HCT116 (cell line): ENCODE measurements around the gene CHSY1. TPM values are rescaled to one million over a fixed set of nuclear protein-coding genes. Genes with fewer than 3 reads are reported as not detected.
A peak's percentile ranks its signal among the peaks of the same experiment; 100 is the strongest.

Experiments used
- ATAC-seq: fragments of 200-7000 bp; cut with Tn5 transposase; 2 replicates; pipeline ENCODE4 v1.9.1; 2020; ENCODE audit warnings: mild to moderate bottlenecking, moderate library complexity
- BruUV-seq: library from RNA; stranded (reverse); fragments of 400-500 nt; replicated peaks from 2 replicates; lab custom pipeline; 2021; lab: Mats Ljungman, UMichigan
- CTCF ChIA-PET: fragments of 300-600 bp; sonication (Branson Sonifier 250); formaldehyde crosslinking; loops from one replicate; lab custom pipeline; 2021; ENCODE audit warnings: antibody characterized with exemption; lab: Charles Lee
- POLR2A ChIA-PET: fragments of 300-600, 350-600 bp; sonication (Branson Sonifier 250); formaldehyde crosslinking; loops from one replicate; lab custom pipeline; 2021; ENCODE audit warnings: antibody characterized with exemption; lab: Charles Lee
- RAD21 ChIA-PET, 2 experiments: fragments of 300-600 bp; sonication (Branson Sonifier 250); formaldehyde crosslinking; loops; one replicate each; lab custom pipeline; 2023; ENCODE audit warnings: low total read pairs in 2 of 2; ENCODE audit not compliant: uncharacterized antibody in 2 of 2, unreplicated experiment in 2 of 2, low non-redundant PET in 1 of 2; lab: Charles Lee
- DNase-seq: peaks from one replicate; pipeline ENCODE4 v3.0.0-alpha.2; 2010; ENCODE audit warnings: low read depth, low spot score
- H2AFZ ChIP-seq: fragments of 200-600 bp; shearing (Covaris generic), sonication (generic); 2 replicates; pipeline ENCODE4 v1.6.1; 2017; ENCODE audit warnings: low read depth, mixed run types, mixed read lengths, antibody characterized with exemption, low read length; ENCODE audit not compliant: poor library complexity, severe bottlenecking
- H3K27ac ChIP-seq: 2 replicates; pipeline ENCODE4 v1.5.1; 2012; ENCODE audit warnings: low read depth, low read length
- H3K27me3 ChIP-seq: fragments of 200-600 bp; sonication (generic); 2 replicates; pipeline ENCODE4 v1.6.1; 2016; ENCODE audit warnings: mixed run types, low read length, mixed read lengths; ENCODE audit not compliant: insufficient read depth
- H3K36me3 ChIP-seq, 2 experiments: fragments of 200-500 bp in 1 of 2; fragments of 200-600 bp in 1 of 2; sonication (Bioruptor generic) in 1 of 2; sonication (generic) in 1 of 2; 2 replicates each; pipeline versions ENCODE4 v1.5.1 to v1.6.1; 2014 to 2016; ENCODE audit warnings: low read length in 2 of 2, inconsistent platforms in 1 of 2, mixed read lengths in 1 of 2, mixed run types in 1 of 2; ENCODE audit not compliant: insufficient read depth in 2 of 2, control insufficient read depth in 1 of 2
- H3K4me1 ChIP-seq, 2 experiments: fragments of 200-600 bp in 1 of 2; sonication (generic) in 1 of 2; 2 replicates each; pipeline versions ENCODE4 v1.5.1 to v1.6.1; 2012 to 2017; ENCODE audit warnings: low read length in 2 of 2, inconsistent platforms in 1 of 2, mild to moderate bottlenecking in 1 of 2, mixed read lengths in 1 of 2, mixed run types in 1 of 2, moderate library complexity in 1 of 2; ENCODE audit not compliant: insufficient read depth in 2 of 2, control insufficient read depth in 1 of 2
- H3K4me2 ChIP-seq: fragments of 200-600 bp; sonication (generic); 2 replicates; pipeline ENCODE4 v1.6.1; 2017; ENCODE audit warnings: mixed run types, low read length, mixed read lengths
- H3K4me3 ChIP-seq, 2 experiments: fragments of 200-600 bp in 1 of 2; sonication (generic) in 1 of 2; replicated peaks in 1 of 2; 2 replicates each; pipeline ENCODE4 v1.5.1; 2011 to 2016; ENCODE audit warnings: low read length in 2 of 2, control low read depth in 1 of 2, low read depth in 1 of 2, mild to moderate bottlenecking in 1 of 2, mixed read lengths in 1 of 2, mixed run types in 1 of 2
- H3K79me2 ChIP-seq: fragments of 200-600 bp; sonication (generic); 2 replicates; pipeline ENCODE4 v1.6.1; 2017; ENCODE audit warnings: mild to moderate bottlenecking, mixed run types, low read length, moderate library complexity, mixed read lengths; ENCODE audit not compliant: insufficient read depth
- H3K9ac ChIP-seq: fragments of 200-600 bp; sonication (generic); 2 replicates; pipeline ENCODE4 v1.6.1; 2016; ENCODE audit warnings: low read length, mixed read lengths
- H3K9me2 ChIP-seq: fragments of 200-600 bp; sonication (generic), shearing (Covaris generic); 2 replicates; pipeline ENCODE4 v1.6.1; 2017; ENCODE audit warnings: mixed run types, mild to moderate bottlenecking, moderate library complexity; ENCODE audit not compliant: insufficient read depth
- H3K9me3 ChIP-seq, 2 experiments: fragments of 200-500 bp in 1 of 2; fragments of 200-600 bp in 1 of 2; sonication (Bioruptor generic) in 1 of 2; sonication (generic) in 1 of 2; 2 replicates each; pipeline ENCODE4 v1.6.1; 2014 to 2017; ENCODE audit warnings: low read length in 2 of 2, mixed read lengths in 2 of 2, inconsistent platforms in 1 of 2, low read depth in 1 of 2, mild to moderate bottlenecking in 1 of 2, mixed run types in 1 of 2, moderate library complexity in 1 of 2; ENCODE audit not compliant: control insufficient read depth in 1 of 2, insufficient read depth in 1 of 2
- H4K20me1 ChIP-seq: fragments of 200-600 bp; sonication (generic), shearing (Covaris generic); 2 replicates; pipeline ENCODE4 v1.6.1; 2017; ENCODE audit warnings: mixed run types, mild to moderate bottlenecking, moderate library complexity; ENCODE audit not compliant: insufficient read depth
- CTCF ChIP-seq, 3 experiments: fragments of 200-600 bp in 1 of 3; sonication (generic) in 1 of 3; IDR thresholded peaks in 2 of 3; conservative IDR thresholded peaks in 1 of 3; 2 replicates each; pipeline ENCODE4 v1.5.1; 2012 to 2017; ENCODE audit warnings: low read depth in 2 of 3, low read length in 2 of 3, antibody characterized with exemption in 1 of 3, borderline replicate concordance in 1 of 3, control low read depth in 1 of 3, mild to moderate bottlenecking in 1 of 3, mixed read lengths in 1 of 3, mixed run types in 1 of 3, moderate library complexity in 1 of 3; ENCODE audit not compliant: insufficient read depth in 1 of 3
- EZH2phosphoT487 ChIP-seq: fragments of 200-600 bp; IDR thresholded peaks from 2 replicates; pipeline ENCODE4 v1.6.1; 2018; ENCODE audit warnings: antibody characterized with exemption, borderline replicate concordance
- JUND ChIP-seq: IDR thresholded peaks from 2 replicates; pipeline ENCODE4 v1.6.1; 2012
- intact Hi-C: fragments of 100-400 bp; cut with micrococcal nuclease; formaldehyde crosslinking; loops from 2 replicates; pipeline ENCODE4 v1.10.0; 2022
- total RNA-seq: library from RNA; stranded (reverse); gene quantifications from one replicate; pipeline ENCODE4 v1.2.1, GENCODE V29; 2021; ENCODE audit not compliant: unreplicated experiment

CHSY1 gene
- total RNA-seq, 1 experiment from 2014 or later = 25.4 TPM

- no peak for DNase-seq
- no peak overlapping the region for H3K4me3 ChIP-seq
Measured at GRCh38 chr15:101167411-101167752, 84.5 kb downstream of the CHSY1 start.

DNA sequence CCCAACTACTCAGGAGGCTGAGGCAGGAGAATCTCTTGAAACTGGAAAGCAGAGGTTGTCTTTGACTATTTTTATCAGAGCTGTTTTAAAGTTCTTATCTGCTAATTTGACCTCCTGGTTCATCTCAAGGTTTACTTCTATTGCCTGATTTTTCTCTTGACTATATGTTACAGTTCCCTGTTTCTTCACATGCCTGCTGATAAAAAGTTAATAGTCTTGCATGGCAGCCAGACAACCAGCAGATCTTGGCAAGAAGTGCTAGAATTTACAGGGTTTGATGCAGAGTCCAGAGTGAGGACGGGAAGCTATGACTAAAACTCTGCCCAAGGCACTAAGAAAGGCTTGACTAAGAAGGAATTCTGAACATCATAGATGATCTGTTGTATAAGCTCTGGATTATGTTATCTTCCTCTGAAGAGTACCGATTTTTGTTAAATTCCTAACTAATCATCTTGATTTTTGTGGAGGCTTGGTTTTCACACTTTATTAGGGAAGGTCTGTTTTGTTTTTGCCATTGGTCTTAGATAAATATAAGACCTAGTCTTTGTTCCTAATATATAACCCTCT, 85.9 kb downstream of the CHSY1 start:
- H3K9me3 ChIP-seq = peaks cover 17 to 22% of the 10 kb centered on the region in 2 experiments; a peak in 3 of 4 replicates
- no peaks in the 10 kb centered on the region for H3K9me2 ChIP-seq
- no peaks in the 10 kb centered on the region for H3K79me2 ChIP-seq
- no peaks in the 10 kb centered on the region for H4K20me1 ChIP-seq
- POLR2A ChIA-PET = no interaction called here
- intact Hi-C loops = no loop called here
- ATAC-seq = no peak
- no peak for DNase-seq
- BruUV-seq = no TSS peak
- no peak overlapping the region for H3K9ac ChIP-seq
- H3K4me1 ChIP-seq = peaks cover 6 to 14% of the 10 kb centered on the region in 2 experiments; a peak in 3 of 4 replicates
- TF ChIP-seq CTCF (IDR thresholded peaks at IDR 0.05 in 2 of 3, conservative IDR thresholded peaks at IDR 0.05 in 1 of 3; ENCODE audit: borderline replicate concordance in 1 of 3, insufficient read depth in 1 of 3, low read depth in 2 of 3, low read length in 2 of 3) = no peak
- TF ChIP-seq, all 23 proteins: peak for 0
- ChIA-PET RAD21 (no interaction called here), CTCF (no interaction called here)
- no peak overlapping the region for H3K4me2 ChIP-seq
- no peaks in the 10 kb centered on the region for H3K27me3 ChIP-seq
- H3K36me3 ChIP-seq = no peaks in the 10 kb centered on the region
- H3K27ac ChIP-seq = no peak overlapping the region
- no peak overlapping the region for H2AFZ ChIP-seq
- H3K4me3 ChIP-seq = no peak overlapping the region

More at GRCh38 chr15:101167411-101167752, 84.5 kb downstream of the CHSY1 start:
- intact Hi-C loops = no loop called here
- H3K27me3 ChIP-seq = no peaks in the 10 kb centered on the region
- no peak overlapping the region for H3K9ac ChIP-seq
- ChIA-PET POLR2A (no interaction called here), CTCF (no interaction called here), RAD21 (no interaction called here)
- H2AFZ ChIP-seq = no peak overlapping the region
- H3K36me3 ChIP-seq = no peaks in the 10 kb centered on the region
- TF ChIP-seq EZH2phosphoT487 = no peak
- TF ChIP-seq JUND = 0 out of 2 replicates have a peak, but pooled peaks have one; percentile 2
- no peaks in the 10 kb centered on the region for H4K20me1 ChIP-seq
- ATAC-seq = no peak
- no peaks in the 10 kb centered on the region for H3K9me2 ChIP-seq
- H3K27ac ChIP-seq = peak overlapping the region; percentile 33; the same call in 1 of the 2 replicates
- no peaks in the 10 kb centered on the region for H3K79me2 ChIP-seq
- H3K9me3 ChIP-seq = peaks cover 17 to 22% of the 10 kb centered on the region in 2 experiments; a peak in 3 of 4 replicates
- H3K4me2 ChIP-seq = peak overlapping the region; percentile 21; the same call in 1 of the 2 replicates
- peaks cover 6 to 14% of the 10 kb centered on the region in 2 experiments; a peak in 3 of 4 replicates for H3K4me1 ChIP-seq
- no TSS peak for BruUV-seq
